RPMI7951 (cell line): Measurements from ENCODE around the gene DNPEP. TPM values are rescaled to one million over a fixed set of nuclear protein-coding genes. Genes with fewer than 3 reads are reported as not detected.
"Not testable (repeated sequence)": the region's sequence is repeated elsewhere in the genome, so short reads cannot be mapped to it uniquely, and the experiment has no call there.

Experiments used
- DNase-seq: peaks from one replicate; pipeline ENCODE4 v3.0.0-alpha.2; 2012; ENCODE audit warnings: low read depth
- total RNA-seq: library from RNA; depleted of rRNA; stranded (reverse); fragments of >200 nt; shearing (Covaris generic); gene quantifications from 2 replicates; pipeline ENCODE4 v1.2.3, GENCODE V29; 2014

DNPEP gene
- total RNA-seq, 1 experiment from 2014 or later = 80.4 TPM

DNA sequence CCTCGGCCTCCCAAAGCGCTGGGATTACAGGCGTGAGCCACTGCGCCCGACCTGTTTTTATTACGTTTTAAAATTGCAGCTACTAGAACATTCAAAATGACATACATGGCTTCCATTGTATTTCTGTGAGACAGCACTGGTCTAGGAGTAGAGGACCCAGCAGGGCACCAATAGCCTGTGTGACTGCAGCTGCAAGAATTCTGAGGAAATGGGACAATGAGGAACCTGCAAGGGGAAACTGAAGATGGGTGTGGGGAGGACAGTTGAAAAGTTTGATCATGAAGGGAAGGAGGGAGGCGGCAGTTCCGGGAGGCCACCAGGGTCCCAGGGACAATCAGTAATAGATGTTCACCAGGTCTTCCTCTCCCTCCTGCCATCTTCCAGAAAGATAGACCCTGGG is 13.9 kb upstream of the DNPEP start:
- DNase-seq = no peak

DNA sequence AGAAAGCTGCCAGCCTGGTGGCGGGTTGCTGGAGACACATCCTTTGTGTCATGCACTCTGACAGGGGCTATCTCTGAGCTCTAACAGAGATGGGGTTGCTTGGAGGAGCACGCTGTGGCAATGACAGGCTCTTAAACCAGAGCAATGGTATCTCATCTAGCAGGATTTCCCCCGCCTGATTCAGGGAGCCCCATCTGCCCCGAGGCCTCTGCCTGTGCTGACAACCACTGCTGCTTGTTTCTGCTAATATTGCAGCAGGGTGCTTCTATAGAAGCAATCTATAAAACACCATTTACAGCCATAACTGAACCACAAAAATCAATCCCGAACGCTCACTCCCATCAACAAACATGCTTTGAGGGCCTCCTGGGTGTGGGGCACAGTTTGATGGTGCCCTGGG is 12.8 kb upstream of the DNPEP start:
- DNase-seq = peak; percentile 39

DNA sequence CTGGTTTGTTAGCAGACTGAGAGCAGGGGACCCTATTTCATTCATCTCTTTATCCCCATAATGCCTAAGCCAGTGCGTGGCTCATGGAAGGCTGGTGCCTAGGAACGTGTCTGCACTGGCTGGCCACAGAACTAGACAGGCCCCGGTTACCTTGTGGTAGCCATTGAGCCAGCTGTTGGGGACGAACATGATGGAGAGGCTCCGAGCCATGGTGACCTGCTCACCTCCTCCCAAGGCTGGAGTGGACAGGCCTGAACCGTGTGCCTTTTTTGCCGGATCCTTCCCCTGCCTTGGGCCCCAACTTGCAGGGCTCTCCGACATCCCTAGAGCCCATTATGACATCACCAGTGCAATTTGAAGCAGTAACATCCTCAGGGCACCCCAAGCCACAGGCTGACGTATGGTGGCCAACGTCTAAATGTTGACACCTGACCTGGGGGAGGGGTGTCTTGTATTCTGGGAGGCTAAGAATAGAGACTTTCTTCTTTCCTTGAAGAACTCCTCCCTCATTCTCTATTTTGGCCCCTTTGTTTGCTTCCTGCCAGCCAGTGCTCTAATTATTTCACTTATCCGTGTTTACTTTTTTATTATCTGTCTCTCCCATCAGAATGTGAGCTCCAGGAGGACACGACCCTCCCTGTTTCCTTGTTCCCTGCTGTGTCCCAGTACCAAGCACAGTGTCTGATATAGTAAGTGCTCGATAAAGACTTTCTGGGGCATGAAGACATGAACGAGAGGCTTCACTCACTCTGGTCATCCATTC is 12.2 kb upstream of the DNPEP start:
- DNase-seq = peak; percentile 69

DNA sequence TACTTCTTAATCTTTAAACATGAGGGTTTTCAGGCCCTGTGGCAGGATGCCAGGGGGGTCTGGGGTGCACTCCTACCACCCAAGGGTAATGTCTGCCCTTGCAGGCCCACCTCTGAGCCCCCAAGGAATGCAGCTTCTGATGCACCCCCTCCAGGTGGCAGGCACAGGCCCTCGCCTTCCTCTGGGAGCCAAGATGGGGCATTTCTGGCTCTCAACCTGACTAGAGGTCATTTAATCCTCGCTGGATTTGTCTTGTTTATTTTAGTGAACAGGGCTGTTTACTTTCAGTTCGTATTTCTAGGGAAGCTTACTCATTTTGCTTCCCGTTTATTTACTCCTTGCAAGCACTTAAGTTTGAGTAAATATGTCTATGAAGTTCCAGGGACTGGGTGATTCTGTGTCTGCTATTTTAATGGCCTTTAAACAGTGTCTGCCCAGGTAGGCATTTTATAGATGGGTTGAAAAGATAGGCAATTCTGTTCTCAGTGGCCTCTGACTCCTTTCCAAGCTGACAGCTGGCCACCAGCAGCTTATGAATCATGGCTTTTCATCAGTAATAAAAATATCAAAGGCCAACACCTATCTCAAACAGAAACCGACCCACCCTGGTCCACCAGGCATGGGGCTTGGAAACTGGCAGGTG is 11.1 kb upstream of the DNPEP start:
- DNase-seq = no peak

DNA sequence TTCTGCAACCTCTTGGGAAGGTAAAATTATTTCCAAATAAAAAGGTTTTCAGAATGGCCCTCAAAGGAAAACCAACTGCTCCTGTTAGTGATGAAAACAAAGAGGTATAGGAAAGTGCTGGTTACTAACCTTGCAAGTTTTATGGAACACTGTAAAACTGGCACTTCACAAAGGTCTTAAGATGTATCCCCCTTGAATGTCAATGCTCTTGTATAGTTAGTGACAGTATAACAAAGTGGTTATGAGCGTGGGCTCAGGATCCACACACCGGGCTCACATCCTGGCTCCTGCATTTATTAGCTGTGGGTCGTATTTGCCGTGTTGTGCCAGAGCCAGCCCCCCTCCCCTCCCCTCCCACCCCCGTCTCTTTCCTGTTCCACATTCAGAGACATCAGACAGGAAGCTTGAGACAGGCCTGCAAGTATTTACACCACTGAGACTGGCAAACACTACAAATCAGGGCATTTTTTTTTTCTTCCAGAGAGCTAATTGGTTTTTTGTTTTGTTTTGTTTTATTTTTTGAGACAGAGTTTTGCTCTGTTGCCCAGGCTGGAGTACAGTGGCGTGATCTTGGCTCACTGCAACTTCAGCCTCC is 9.2 kb upstream of the DNPEP start:
- DNase-seq = no peak

DNA sequence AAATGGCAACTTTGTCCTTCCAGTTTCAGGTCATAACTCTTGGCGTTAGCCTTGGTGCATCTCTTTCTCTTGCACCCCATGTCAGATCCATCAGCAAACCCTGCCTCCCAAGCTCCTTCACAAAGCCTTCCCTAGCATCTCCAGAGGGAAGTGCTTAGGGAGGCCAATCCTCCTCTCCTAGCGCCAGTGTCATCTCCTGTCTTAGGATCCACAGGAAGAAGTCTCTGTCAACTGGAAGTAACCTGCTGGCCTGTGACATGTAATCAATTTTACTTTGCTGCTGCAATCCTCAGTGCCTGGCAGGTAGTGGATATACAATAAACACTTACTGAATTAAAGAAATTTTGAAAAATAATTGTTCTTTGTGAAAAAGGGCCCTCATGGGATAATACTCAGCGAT is 7.9 kb upstream of the DNPEP start:
- no peak for DNase-seq

DNA sequence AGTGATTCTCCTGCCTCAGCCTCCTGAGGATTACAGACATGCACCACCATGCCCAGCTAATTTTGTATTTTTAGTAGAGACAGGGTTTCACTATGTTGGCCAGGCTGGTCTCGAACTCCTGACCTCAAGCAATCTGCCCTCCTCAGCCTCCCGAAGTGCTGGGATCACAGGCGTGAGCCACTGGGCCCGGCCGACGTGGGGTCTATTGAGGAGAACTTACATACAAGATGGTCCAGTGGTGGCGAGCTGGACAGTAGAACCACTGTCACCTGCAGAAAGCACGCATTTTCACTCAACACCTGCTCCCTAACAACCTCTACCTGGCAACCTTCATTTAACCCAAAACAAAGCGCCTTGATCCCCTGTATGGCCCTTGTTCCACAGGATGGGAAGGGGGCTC is 7.3 kb upstream of the DNPEP start:
- DNase-seq = not testable (repeated sequence)

DNA sequence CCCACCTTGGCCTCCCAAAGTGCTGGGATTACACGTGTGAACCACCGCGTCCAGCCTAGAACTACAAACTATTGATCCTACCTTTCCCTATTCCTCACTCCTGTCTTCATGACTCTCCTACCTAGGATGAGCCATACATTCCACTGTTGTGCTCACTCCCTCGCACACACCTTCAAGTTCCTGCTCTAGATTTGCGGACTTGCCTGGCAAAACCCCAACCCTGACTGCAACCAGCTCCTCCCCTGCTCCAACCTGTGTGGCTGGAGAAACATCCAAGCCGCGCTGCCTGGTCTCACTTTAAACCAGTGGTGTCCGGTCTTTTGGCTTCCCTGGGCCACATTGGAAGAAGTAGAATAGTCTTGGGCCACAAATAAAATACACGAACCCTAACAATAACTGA is 5.0 kb upstream of the DNPEP start:
- DNase-seq = no peak

DNA sequence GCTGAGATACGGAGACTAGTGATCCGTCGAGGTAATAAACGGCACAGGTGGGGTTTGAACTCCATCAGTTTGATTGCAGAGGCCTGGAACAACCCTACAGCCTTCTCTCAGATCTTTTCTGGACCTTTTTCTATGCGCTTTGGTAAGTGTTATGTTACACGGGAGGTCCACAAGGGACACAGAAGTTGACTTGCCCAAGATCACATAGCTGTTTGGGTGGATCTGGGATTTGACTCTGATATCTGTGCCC is 1.1 kb upstream of the DNPEP start:
- DNase-seq = no peak

DNA sequence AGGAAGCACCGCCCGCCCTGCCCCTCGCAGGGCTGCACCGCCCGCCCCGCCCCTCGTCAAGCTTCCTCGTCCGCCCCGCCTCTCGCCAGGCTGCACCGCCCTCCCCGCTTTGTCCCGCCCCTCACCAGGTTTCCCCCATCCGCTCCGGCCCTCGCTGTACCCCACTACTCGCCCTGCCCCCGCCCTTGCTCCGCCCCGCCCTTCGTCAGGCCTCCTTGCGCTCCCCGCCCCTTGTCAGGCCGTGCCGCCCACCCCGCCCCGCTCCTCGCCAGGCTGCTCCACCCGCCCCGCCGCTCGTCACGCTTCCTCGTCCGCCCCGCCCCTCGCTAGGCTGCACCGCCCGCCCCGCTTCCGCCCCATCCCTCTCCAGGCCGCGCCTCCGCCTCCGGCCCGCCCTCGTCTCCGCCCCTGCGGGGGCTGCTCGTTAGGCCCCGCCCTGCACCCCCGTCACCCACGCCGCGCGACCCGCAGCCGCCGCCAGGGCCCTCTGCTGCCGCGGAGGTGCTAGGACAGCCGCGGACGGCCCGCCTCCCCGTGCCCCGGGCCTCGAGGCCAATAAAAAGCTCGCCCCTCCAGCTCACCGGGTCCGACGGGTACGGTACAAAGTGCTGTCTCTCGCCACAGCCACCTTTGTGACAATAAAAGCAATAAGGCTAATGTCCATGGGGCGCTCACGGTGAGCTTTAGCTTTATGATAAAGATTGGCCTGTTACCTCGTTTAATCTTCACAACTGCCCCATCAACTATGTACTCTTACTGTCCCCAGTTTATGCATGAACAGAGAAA is 602 bp upstream of the DNPEP start:
- DNase-seq = peak; percentile 94

DNA sequence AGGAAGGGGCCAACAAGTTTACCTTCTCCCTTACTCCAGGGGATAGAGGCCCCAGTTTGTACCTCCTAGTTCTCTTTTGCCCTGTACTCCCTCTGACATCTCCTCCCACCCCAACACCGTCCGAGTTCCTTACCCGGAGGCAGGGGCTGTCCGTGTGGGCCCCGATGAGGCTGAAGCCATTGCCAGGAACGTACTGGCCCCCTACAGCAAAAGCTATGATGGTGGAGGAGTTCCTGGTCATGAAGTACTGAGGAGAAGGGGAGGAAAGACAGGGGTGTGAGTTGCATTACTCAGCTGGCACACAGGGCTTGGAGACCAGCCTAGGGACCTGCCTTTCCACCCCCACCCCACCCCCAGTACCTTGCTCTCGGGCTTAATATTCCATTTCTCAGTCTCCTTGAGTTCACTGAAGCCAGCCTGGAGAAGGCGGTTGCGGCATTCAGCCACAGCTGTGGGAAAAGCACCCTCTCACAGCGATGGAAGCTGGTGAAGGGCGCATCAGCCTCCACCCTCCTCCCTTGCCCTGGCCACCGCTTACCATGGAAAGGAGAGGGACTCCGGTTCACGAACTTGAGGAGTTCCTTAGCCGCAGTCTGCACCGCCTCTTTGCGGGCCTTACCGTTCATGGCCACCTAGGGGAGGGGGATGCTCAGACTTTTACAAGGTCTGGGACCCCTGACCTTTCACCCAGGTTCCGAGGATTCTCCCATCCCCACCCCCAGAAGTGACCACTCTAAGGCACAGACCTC is 1.0 kb downstream of the DNPEP start:
- DNase-seq = no peak

DNA sequence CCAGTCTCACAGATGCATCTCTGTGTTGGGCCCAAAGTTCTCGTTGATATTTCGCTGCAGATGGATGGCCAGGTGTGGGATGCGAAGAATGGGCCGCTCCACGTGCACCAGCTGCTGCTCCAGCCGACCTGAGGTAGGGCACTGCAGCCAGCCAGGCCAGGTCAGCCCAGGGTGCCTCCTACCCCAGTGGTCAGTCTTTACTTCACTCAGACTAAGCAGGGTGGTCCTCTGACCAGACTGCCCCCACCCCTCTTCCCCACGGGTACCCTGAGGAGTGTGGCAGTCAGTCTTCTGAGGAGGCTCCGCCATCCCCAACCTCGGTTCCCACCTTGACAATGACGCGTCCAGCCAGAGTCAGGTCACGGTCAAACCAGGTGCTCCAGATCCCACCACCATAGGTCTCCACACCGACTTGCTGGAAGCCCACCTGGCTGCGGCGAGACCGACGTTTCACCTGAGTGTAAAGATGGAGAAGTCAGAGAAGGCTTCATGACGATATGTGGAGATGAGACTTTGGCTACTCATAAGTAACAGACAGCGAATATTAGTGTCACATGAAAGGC is 1.7 kb downstream of the DNPEP start:
- no peak for DNase-seq

DNA sequence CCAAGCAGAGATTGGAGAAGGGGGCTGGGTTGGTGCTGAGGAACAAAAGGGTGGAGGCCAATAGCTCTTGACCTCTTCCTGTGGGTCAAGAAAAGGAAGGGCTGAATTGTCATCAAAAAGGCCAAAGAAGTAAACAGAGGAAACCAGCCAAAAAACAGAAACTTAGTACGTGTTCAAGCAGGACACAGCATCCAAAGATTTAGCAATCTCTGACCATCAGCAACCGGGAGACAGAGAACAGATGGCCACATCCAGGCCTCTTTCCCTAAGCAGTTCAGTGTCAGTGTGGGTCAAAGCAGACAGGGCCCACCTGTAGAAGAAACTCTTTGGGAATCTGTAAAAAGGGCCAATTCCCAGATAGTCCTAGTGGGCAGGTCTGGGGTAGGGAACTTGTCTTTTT is 2.9 kb downstream of the DNPEP start:
- no peak for DNase-seq

DNA sequence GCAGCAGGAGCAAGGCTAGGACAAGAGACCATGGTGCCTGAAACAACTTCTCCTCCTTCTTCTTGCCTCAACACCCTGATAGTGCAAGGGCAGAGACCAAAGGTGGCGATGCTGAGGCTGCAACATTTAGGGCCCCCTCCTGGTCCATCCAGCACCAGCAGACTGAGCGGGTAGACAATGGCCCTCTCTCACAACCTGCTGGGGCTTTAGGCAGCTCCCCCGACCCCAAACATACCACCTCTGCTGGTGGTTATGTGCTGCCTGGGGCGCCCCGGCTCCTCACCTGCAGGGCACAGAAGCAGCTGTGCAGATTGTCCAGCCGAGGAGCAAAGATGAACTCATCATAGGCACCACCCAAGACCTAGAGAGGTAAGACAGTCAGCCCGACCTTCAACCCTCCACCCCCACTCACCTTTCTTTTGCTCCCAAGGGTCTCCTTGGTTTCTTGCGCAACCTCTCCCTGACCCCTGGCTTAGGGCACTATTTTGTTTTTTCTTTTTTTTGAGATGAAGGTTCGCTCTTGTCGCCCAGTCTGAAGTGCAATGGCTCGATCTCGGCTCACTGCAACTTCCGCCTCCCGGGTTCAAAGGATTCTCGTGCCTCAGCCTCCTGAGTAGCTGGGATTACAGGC is 3.5 kb downstream of the DNPEP start:
- no peak for DNase-seq

DNA sequence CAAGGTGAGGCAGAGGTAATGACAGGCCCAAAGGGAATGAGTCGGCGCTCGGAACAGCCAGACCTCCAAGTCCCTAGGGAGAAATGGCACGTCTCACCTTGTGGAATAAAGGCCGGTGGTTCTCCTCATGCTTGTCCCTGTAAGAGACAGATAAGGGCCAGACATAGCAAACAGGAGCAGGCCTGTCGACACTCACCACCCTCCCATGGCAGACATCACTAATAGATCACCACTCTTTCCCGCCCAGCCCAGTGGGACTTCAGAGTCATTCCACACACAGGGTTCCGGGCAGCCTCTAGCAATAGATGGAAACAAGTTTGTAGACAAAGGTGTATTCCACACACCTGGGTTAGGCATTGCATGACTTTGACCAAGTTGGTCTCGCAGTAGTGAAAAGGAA is 6.3 kb downstream of the DNPEP start:
- DNase-seq = no peak

DNA sequence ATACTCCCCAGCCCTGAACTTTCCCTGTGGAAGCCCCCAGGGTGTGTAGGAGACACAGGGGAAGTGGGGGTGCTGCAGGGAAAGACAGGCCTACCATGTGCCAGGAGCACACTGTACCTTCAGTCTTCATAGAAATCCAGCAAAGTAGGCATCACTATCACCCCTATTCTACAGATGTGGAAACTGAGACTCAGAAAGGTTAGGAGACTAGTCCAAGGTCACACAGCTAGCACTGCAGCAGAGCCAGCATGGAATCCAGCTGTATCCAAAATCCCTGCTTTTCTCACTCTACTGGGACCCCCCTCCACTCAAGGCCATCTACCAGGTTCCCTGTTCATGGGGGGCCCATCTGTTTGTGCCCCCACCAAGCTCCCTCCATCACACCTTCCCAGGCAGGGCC is 6.8 kb downstream of the DNPEP start:
- DNase-seq = no peak

DNA sequence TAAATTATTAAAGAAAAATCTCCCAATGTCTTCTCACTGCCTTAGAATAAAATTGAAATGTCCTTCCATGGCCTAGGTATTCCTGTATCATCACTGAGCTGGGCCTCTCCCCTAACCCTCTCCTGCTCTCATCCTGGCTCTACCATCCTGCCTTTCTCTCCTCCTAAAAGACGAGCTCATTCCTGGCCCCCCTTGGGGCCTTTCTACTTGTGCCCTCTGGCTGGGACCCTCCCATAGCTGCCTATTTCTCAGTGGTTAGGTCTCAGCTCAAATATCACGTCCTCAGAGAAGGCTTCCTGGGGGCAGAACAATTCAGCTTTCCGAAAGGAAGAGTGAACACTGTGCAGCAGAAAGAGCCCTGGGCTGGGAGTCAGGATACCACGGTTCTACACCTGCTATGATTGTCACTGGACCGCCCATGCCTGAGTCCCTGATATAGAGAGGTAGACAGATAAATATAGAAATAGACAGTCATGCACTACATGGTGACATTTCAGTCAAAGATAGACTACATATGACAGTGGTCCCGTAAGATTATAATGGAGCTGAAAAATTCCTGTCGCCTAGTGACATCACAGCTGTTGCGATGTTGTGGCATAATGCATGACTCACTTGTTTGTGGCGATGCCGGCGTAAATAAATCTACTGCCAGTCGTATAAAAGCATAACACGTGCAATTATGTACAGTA is 9.4 kb downstream of the DNPEP start:
- DNase-seq = no peak

DNA sequence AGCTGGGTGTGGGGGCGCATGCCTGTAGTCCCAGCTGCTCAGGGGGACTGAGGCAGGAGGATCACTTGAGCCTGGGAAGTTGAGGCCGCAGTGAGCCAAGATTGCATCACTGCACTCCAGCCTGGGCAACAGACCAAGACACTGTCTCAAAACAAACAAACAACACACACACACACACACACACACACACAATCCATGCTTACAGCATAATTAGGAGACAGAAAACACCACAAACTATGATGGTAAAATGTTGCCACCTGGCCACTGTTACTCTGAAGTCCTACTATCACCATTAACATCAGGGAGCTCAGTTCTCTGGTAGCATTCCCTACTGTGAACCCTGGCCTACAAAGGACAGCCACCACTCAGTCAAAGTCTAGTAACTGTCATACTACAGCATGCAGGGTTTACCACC is 18.3 kb downstream of the DNPEP start:
- peak; percentile 49 for DNase-seq

DNA sequence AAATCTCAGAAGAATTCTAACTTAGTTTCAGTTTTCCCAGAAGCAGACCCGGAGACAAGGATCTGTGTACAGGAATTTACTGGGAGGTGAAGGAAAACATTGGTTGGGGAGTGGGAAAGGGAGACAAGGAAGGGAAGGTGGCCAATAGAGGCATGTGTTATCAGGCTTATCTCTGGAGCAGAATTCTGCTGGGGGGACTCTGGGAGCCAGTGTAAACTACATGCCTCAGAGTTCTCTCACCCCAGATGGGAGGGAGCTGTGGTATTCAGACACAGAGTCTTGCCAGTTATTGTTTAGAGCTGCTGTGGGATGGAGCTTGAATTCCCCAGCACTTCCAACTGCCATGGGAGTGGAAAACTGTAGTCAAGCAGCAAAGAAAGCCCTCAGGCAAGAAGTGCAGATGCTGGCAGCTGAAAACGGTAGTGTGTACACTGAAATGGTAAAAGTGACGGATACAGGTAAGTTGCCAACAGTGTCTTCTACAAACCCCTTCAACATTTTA is 19.0 kb downstream of the DNPEP start:
- DNase-seq = peak; percentile 93

DNA sequence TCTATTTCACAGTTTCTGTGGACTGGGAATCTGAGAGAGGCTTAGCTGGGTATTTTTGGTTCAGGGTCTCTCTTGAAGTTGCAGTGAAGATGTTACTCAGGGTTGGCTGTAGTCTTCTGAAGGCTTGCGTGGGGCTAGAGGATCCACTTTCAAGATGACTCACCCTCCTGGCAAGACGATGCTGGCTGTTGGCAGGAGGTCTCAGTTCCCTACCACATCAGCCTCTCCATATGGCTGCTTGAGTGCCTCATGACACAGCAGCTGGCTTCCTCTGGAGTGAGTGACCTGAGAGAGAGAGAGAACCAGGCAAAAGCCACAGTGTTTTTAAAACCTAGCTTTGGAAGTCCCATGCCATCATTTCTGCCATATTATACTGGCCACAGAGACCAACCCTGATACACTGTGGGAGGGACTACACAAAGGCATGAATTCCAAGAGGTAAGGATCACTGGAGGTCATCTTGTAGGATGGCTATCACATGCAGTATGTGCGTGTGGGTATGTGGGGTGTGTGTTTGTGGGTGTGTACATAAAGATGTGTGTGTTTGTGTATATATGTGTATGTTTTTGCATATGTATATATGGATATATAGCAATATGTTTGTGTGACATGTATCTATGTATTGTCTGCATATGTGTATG is 25.1 kb downstream of the DNPEP start:
- DNase-seq = peak; percentile 99
